CD1c-positive myeloid dendritic cell (primary cell): Measurements from ENCODE around the gene NAA25.
"Not testable (repeated sequence)": the region's sequence is repeated elsewhere in the genome, so short reads cannot be mapped to it uniquely, and the experiment has no call there.

ENCODE experiments used
- DNase-seq: peaks from one replicate; pipeline ENCODE4 v3.0.0-alpha.2; 2016; ENCODE audit errors: extremely low spot score

The NAA25 gene

GRCh38 chr12:112009596-112009995, 99.0 kb downstream of the NAA25 start:
- not testable (repeated sequence) for DNase-seq

GRCh38 chr12:112008918-112009317, 99.7 kb downstream of the NAA25 start:
- DNase-seq = no peak

- DNase-seq = no peak
Measured at GRCh38 chr12:112007945-112008344, 100.6 kb downstream of the NAA25 start.

- peak; percentile 10 for DNase-seq
Measured at GRCh38 chr12:112005419-112006395, 102.9 kb downstream of the NAA25 start.

GRCh38 chr12:112004041-112004440, 104.5 kb downstream of the NAA25 start:
- no peak for DNase-seq

- no peak for DNase-seq
Measured at GRCh38 chr12:112001576-112001975, 107.0 kb downstream of the NAA25 start.

GRCh38 chr12:112000820-112001219, 107.8 kb downstream of the NAA25 start:
- no peak for DNase-seq

GRCh38 chr12:111999129-111999528, 109.5 kb downstream of the NAA25 start:
- not testable (repeated sequence) for DNase-seq

- no peak for DNase-seq
Measured at GRCh38 chr12:111998015-111998414, 110.6 kb downstream of the NAA25 start.

- no peak for DNase-seq
Measured at GRCh38 chr12:111997300-111997699, 111.3 kb downstream of the NAA25 start.

GRCh38 chr12:111995782-111996480, 112.7 kb downstream of the NAA25 start:
- no peak for DNase-seq

GRCh38 chr12:111994211-111995111, 114.1 kb downstream of the NAA25 start:
- DNase-seq = peak; percentile 78

- DNase-seq = no peak
Measured at GRCh38 chr12:111993292-111994150, 115.1 kb downstream of the NAA25 start.

GRCh38 chr12:111992464-111992863, 116.1 kb downstream of the NAA25 start:
- no peak for DNase-seq

GRCh38 chr12:111991946-111992345, 116.6 kb downstream of the NAA25 start:
- DNase-seq = no peak

GRCh38 chr12:111991535-111991934, 117.0 kb downstream of the NAA25 start:
- DNase-seq = no peak

GRCh38 chr12:111984820-111985219, 123.8 kb downstream of the NAA25 start:
- DNase-seq = no peak

GRCh38 chr12:111981987-111982386, 126.6 kb downstream of the NAA25 start:
- no peak for DNase-seq

- DNase-seq = no peak
Measured at GRCh38 chr12:111980598-111980997, 128.0 kb downstream of the NAA25 start.

GRCh38 chr12:111978545-111978944, 130.0 kb downstream of the NAA25 start:
- no peak for DNase-seq

GRCh38 chr12:111976860-111977259, 131.7 kb downstream of the NAA25 start:
- DNase-seq = no peak
